ENCODE data around the gene TMEM185A. TPM values are rescaled to one million over a fixed set of nuclear protein-coding genes. Genes with fewer than 3 reads are reported as not detected.

TMEM185A gene
- polyA plus RNA-seq, 1 donor from 2014 or later: 36.5 TPM

DNA sequence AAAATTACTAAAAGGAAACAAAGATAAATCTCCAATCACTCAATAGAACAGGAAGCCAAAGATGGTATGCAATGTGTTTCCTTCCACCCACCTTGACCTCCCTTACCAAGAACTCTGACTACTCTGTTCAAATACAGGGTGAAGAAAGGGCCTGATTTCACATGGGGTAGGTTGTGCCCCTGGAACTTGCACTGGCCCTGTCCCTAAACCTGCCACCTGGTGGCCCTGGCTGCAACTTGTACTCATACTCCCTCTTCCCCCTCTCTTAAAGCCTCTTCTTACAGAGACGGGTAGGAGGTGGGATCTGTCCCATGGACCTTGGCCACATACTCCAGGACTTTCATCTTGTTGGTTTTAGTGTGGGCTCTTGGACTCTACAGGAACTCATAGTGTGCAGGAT, 17.3 kb upstream of the TMEM185A start:
- no peaks in the 10 kb centered on the region for H3K27me3 ChIP-seq (ENCODE audit: insufficient read depth, low read depth, low read length)
- H3K9me2 ChIP-seq (ENCODE audit: insufficient read depth, low read length): no peaks in the 10 kb centered on the region

DNA sequence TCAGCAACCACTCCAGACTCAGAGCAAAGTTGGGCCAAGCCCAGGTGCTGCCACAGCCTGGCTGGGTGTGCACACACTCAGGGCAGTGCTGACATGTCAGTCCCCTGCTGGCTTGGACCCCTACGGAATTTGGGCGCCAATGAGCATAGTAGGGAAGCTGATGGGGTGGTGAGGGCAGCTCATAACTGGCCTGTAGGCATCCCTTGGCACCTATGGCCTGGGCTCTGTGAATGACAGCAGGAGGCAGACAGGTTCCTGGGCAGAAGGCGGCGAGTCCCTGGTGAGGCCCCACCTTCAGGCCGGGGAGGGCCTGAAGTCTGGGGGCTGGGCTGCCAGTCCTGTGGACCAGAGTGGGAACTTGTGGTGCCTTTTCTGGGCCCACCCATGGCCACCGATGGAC, 15.9 kb upstream of the TMEM185A start:
- Histone ChIP-seq H3K9me2 (ENCODE audit: insufficient read depth, low read length) (no peaks in the 10 kb centered on the region), H4K20me1 (ENCODE audit: insufficient read depth) (no peaks in the 10 kb centered on the region), H3F3A (ENCODE audit: insufficient read depth, low read length, poor library complexity, severe bottlenecking) (no peaks in the 10 kb centered on the region), H3K4me3 (ENCODE audit: low read length) (no peak overlapping the region), H2AFZ (ENCODE audit: low read depth, low read length) (no peak overlapping the region), H3K9ac (ENCODE audit: low read length) (no peak overlapping the region), H3K4me2 (ENCODE audit: low read length) (no peak overlapping the region), H3K27me3 (ENCODE audit: insufficient read depth, low read depth, low read length) (no peaks in the 10 kb centered on the region), H3K27ac (ENCODE audit: low read length) (no peak overlapping the region), H3K36me3 (ENCODE audit: insufficient read depth, low read length) (no peaks in the 10 kb centered on the region), H3K9me3 (ENCODE audit: low read length) (no peaks in the 10 kb centered on the region), H3K79me2 (replicated peaks; ENCODE audit: insufficient read depth, low read length) (no peaks in the 10 kb centered on the region)
- TF ChIP-seq TAF1 (IDR thresholded peaks at IDR 0.05; ENCODE audit: low read depth): no peak
- no peak for TF ChIP-seq RAD21 (conservative IDR thresholded peaks at IDR 0.05)
- TF ChIP-seq, protein P1, sequence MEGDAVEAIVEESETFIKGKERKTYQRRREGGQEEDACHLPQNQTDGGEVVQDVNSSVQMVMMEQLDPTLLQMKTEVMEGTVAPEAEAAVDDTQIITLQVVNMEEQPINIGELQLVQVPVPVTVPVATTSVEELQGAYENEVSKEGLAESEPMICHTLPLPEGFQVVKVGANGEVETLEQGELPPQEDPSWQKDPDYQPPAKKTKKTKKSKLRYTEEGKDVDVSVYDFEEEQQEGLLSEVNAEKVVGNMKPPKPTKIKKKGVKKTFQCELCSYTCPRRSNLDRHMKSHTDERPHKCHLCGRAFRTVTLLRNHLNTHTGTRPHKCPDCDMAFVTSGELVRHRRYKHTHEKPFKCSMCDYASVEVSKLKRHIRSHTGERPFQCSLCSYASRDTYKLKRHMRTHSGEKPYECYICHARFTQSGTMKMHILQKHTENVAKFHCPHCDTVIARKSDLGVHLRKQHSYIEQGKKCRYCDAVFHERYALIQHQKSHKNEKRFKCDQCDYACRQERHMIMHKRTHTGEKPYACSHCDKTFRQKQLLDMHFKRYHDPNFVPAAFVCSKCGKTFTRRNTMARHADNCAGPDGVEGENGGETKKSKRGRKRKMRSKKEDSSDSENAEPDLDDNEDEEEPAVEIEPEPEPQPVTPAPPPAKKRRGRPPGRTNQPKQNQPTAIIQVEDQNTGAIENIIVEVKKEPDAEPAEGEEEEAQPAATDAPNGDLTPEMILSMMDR (IDR thresholded peaks at IDR 0.05; ENCODE audit: poor library complexity, severe bottlenecking): no peak
- TF ChIP-seq EZH2 (IDR thresholded peaks at IDR 0.05; ENCODE audit: borderline replicate concordance, insufficient read depth, low read length, poor library complexity, severe bottlenecking): no peak
- TF ChIP-seq, protein P2, sequence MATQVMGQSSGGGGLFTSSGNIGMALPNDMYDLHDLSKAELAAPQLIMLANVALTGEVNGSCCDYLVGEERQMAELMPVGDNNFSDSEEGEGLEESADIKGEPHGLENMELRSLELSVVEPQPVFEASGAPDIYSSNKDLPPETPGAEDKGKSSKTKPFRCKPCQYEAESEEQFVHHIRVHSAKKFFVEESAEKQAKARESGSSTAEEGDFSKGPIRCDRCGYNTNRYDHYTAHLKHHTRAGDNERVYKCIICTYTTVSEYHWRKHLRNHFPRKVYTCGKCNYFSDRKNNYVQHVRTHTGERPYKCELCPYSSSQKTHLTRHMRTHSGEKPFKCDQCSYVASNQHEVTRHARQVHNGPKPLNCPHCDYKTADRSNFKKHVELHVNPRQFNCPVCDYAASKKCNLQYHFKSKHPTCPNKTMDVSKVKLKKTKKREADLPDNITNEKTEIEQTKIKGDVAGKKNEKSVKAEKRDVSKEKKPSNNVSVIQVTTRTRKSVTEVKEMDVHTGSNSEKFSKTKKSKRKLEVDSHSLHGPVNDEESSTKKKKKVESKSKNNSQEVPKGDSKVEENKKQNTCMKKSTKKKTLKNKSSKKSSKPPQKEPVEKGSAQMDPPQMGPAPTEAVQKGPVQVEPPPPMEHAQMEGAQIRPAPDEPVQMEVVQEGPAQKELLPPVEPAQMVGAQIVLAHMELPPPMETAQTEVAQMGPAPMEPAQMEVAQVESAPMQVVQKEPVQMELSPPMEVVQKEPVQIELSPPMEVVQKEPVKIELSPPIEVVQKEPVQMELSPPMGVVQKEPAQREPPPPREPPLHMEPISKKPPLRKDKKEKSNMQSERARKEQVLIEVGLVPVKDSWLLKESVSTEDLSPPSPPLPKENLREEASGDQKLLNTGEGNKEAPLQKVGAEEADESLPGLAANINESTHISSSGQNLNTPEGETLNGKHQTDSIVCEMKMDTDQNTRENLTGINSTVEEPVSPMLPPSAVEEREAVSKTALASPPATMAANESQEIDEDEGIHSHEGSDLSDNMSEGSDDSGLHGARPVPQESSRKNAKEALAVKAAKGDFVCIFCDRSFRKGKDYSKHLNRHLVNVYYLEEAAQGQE (IDR thresholded peaks at IDR 0.05; ENCODE audit: borderline replicate concordance): no peak
- no peak for TF ChIP-seq MXI1 (conservative IDR thresholded peaks at IDR 0.05; ENCODE audit: poor library complexity, severe bottlenecking)
- TF ChIP-seq EP300 (conservative IDR thresholded peaks at IDR 0.05; ENCODE audit: poor library complexity, severe bottlenecking): no peak
- TF ChIP-seq SMC3 (conservative IDR thresholded peaks at IDR 0.05; ENCODE audit: poor library complexity): no peak
- TF ChIP-seq POLR2AphosphoS5 (IDR thresholded peaks at IDR 0.05): no peak

More for the DNA sequence above, 17.3 kb upstream of the TMEM185A start:
- H3K36me3 ChIP-seq (ENCODE audit: insufficient read depth, low read length): no peaks in the 10 kb centered on the region
- no peak overlapping the region for H2AFZ ChIP-seq (ENCODE audit: low read depth, low read length)
- H3K4me2 ChIP-seq (ENCODE audit: low read length): no peak overlapping the region
- H3K4me3 ChIP-seq (ENCODE audit: low read length): no peak overlapping the region
- no peak overlapping the region for H3K27ac ChIP-seq (ENCODE audit: low read length)
- TF ChIP-seq MXI1 (conservative IDR thresholded peaks at IDR 0.05; ENCODE audit: poor library complexity, severe bottlenecking) (no peak), POLR2AphosphoS5 (IDR thresholded peaks at IDR 0.05) (no peak), SMC3 (conservative IDR thresholded peaks at IDR 0.05; ENCODE audit: poor library complexity) (no peak), EP300 (conservative IDR thresholded peaks at IDR 0.05; ENCODE audit: poor library complexity, severe bottlenecking) (no peak), EZH2 (IDR thresholded peaks at IDR 0.05; ENCODE audit: borderline replicate concordance, insufficient read depth, low read length, poor library complexity, severe bottlenecking) (no peak), RAD21 (conservative IDR thresholded peaks at IDR 0.05) (no peak), TAF1 (IDR thresholded peaks at IDR 0.05; ENCODE audit: low read depth) (no peak)
- TF ChIP-seq, protein P2 (IDR thresholded peaks at IDR 0.05; ENCODE audit: borderline replicate concordance): no peak
- TF ChIP-seq, protein P1 (IDR thresholded peaks at IDR 0.05; ENCODE audit: poor library complexity, severe bottlenecking): no peak
- no peak overlapping the region for H3K9ac ChIP-seq (ENCODE audit: low read length)
- H3K9me3 ChIP-seq (ENCODE audit: low read length): no peaks in the 10 kb centered on the region
- H3F3A ChIP-seq (ENCODE audit: insufficient read depth, low read length, poor library complexity, severe bottlenecking): no peaks in the 10 kb centered on the region
- H3K79me2 ChIP-seq (replicated peaks; ENCODE audit: insufficient read depth, low read length): no peaks in the 10 kb centered on the region
- no peaks in the 10 kb centered on the region for H4K20me1 ChIP-seq (ENCODE audit: insufficient read depth)

Data from neural cell (in vitro differentiated cells).